GM21619 (cell line): ENCODE results near the gene CDK14.

Experiments
- ATAC-seq: cut with Tn5 transposase; IDR thresholded peaks from one replicate; pipeline ENCODE4 v1.9.1; 2021; ENCODE audit not compliant: unreplicated experiment

CDK14 gene

GRCh38 chr7:90677486-90678404 is 81.6 kb downstream of the CDK14 start:
- ATAC-seq, result no peak

- no peak for ATAC-seq
Observed at GRCh38 chr7:90678986-90679385, 82.9 kb downstream of the CDK14 start.

GRCh38 chr7:90680484-90680883 is 84.4 kb downstream of the CDK14 start:
- ATAC-seq, result no peak

GRCh38 chr7:90681336-90682022 is 85.4 kb downstream of the CDK14 start:
- ATAC-seq, result no peak

- no peak for ATAC-seq
Observed at GRCh38 chr7:90686146-90686545, 90.0 kb downstream of the CDK14 start.

- ATAC-seq, result no peak
Observed at GRCh38 chr7:90688810-90689209, 92.7 kb downstream of the CDK14 start.

GRCh38 chr7:90689260-90689659 is 93.1 kb downstream of the CDK14 start:
- ATAC-seq, result no peak

- no peak for ATAC-seq
Observed at GRCh38 chr7:90690159-90690858, 94.2 kb downstream of the CDK14 start.

GRCh38 chr7:90692396-90692795 is 96.3 kb downstream of the CDK14 start:
- ATAC-seq, result no peak

- ATAC-seq, result no peak
Observed at GRCh38 chr7:90692947-90693346, 96.8 kb downstream of the CDK14 start.

GRCh38 chr7:90693939-90694338 is 97.8 kb downstream of the CDK14 start:
- ATAC-seq, result no peak

GRCh38 chr7:90698616-90699015 is 102.5 kb downstream of the CDK14 start:
- no peak for ATAC-seq

- peak; percentile 55 for ATAC-seq
Observed at GRCh38 chr7:90701021-90701420, 104.9 kb downstream of the CDK14 start.

- ATAC-seq, result no peak
Observed at GRCh38 chr7:90701771-90702170, 105.7 kb downstream of the CDK14 start.

- ATAC-seq, result no peak
Observed at GRCh38 chr7:90705391-90706071, 109.4 kb downstream of the CDK14 start.

GRCh38 chr7:90706072-90706716 is 110.1 kb downstream of the CDK14 start:
- no peak for ATAC-seq

GRCh38 chr7:90708841-90709317 is 112.8 kb downstream of the CDK14 start:
- ATAC-seq, result peak; percentile 61

- peak; percentile 42 for ATAC-seq
Observed at GRCh38 chr7:90709501-90710465, 113.7 kb downstream of the CDK14 start.

- ATAC-seq, result peak; percentile 0
Observed at GRCh38 chr7:90710466-90710850, 114.3 kb downstream of the CDK14 start.
